ENCODE data around the gene KCNAB1. TPM values are rescaled to one million over a fixed set of nuclear protein-coding genes. Genes with fewer than 3 reads are reported as not detected.

KCNAB1 gene
- total RNA-seq, 1 experiment from 2014 or later = 1.4 TPM

DNA sequence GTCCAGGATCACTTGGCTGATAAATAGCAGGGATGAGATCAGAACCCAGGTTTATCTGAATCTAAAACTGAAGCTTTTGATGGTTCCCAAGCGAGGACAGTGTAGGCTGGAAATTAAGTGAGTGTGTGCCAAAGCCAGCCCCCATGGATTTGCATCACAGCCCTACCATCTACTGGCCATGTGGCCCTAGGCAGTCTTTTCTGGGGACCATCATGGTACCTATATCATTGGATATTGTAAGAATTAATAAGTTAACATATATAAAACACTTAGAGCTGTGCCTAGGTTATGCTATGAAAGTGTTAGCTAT, 467.3 kb downstream of the KCNAB1 start:
- no peak for TF ChIP-seq EZH2 (IDR thresholded peaks at IDR 0.05; ENCODE audit: low read depth)
- TF ChIP-seq, protein P1, sequence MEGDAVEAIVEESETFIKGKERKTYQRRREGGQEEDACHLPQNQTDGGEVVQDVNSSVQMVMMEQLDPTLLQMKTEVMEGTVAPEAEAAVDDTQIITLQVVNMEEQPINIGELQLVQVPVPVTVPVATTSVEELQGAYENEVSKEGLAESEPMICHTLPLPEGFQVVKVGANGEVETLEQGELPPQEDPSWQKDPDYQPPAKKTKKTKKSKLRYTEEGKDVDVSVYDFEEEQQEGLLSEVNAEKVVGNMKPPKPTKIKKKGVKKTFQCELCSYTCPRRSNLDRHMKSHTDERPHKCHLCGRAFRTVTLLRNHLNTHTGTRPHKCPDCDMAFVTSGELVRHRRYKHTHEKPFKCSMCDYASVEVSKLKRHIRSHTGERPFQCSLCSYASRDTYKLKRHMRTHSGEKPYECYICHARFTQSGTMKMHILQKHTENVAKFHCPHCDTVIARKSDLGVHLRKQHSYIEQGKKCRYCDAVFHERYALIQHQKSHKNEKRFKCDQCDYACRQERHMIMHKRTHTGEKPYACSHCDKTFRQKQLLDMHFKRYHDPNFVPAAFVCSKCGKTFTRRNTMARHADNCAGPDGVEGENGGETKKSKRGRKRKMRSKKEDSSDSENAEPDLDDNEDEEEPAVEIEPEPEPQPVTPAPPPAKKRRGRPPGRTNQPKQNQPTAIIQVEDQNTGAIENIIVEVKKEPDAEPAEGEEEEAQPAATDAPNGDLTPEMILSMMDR (conservative IDR thresholded peaks at IDR 0.05) = no peak
- Histone ChIP-seq H3K9me3 (ENCODE audit: insufficient read depth, low read depth) (no peaks in the 10 kb centered on the region), H3K4me3 (no peak overlapping the region), H3K36me3 (ENCODE audit: low read depth) (no peaks in the 10 kb centered on the region), H3F3A (ENCODE audit: insufficient read depth, low read depth) (no peaks in the 10 kb centered on the region), H3K4me1 (replicated peaks; ENCODE audit: insufficient read depth) (no peaks in the 10 kb centered on the region), H3K79me2 (ENCODE audit: low read depth) (no peaks in the 10 kb centered on the region), H3K4me2 (no peak overlapping the region), H3K27ac (no peak overlapping the region), H4K20me1 (ENCODE audit: insufficient read depth) (no peaks in the 10 kb centered on the region), H2AFZ (no peak overlapping the region), H3K9me2 (ENCODE audit: insufficient read depth) (no peaks in the 10 kb centered on the region), H3K27me3 (ENCODE audit: insufficient read depth, low read depth) (no peaks in the 10 kb centered on the region)
- BruUV-seq (replicated peaks) = no TSS peak
- CTCF ChIA-PET = no interaction called here
- DNase-seq = no peak
- intact Hi-C loops (cut with micrococcal nuclease; ENCODE audit: unreplicated experiment) = no loop called here
- POLR2A ChIA-PET (ENCODE audit: unreplicated experiment) = no interaction called here

Other genes starting within 250 kb of the KCNAB1 start
- gene GMPS, start 249.9 kb upstream of the KCNAB1 start, total RNA-seq (2021) = 116 and 139 TPM in 2 replicates

Measured in PC-9 (cell line).